GM19468 (cell line): Measurements from ENCODE around the gene ZMIZ1.

Experiments used
- ATAC-seq: cut with Tn5 transposase; IDR thresholded peaks from one replicate; pipeline ENCODE4 v1.9.1; 2021; ENCODE audit warnings: mild to moderate bottlenecking, moderate library complexity, moderate number of reproducible peaks; ENCODE audit not compliant: unreplicated experiment; ENCODE audit errors: extremely low read depth

Gene ZMIZ1

GRCh38 chr10:79131836-79132631 is 63.3 kb downstream of the ZMIZ1 start:
- ATAC-seq, result no peak

- no peak for ATAC-seq
Observed at GRCh38 chr10:79132681-79133381, 64.1 kb downstream of the ZMIZ1 start.

- ATAC-seq, result no peak
Observed at GRCh38 chr10:79133416-79133815, 64.7 kb downstream of the ZMIZ1 start.

- ATAC-seq, result no peak
Observed at GRCh38 chr10:79135790-79136189, 67.0 kb downstream of the ZMIZ1 start.

GRCh38 chr10:79136236-79137005 is 67.7 kb downstream of the ZMIZ1 start:
- no peak for ATAC-seq

- ATAC-seq, result no peak
Observed at GRCh38 chr10:79137300-79137756, 68.6 kb downstream of the ZMIZ1 start.

- ATAC-seq, result no peak
Observed at GRCh38 chr10:79137826-79138225, 69.1 kb downstream of the ZMIZ1 start.

- no peak for ATAC-seq
Observed at GRCh38 chr10:79138449-79139123, 69.8 kb downstream of the ZMIZ1 start.

GRCh38 chr10:79139124-79139835 is 70.5 kb downstream of the ZMIZ1 start:
- ATAC-seq, result no peak

GRCh38 chr10:79140085-79140793 is 71.5 kb downstream of the ZMIZ1 start:
- ATAC-seq, result no peak

- no peak for ATAC-seq
Observed at GRCh38 chr10:79140855-79141254, 72.1 kb downstream of the ZMIZ1 start.

- ATAC-seq, result no peak
Observed at GRCh38 chr10:79142064-79142491, 73.3 kb downstream of the ZMIZ1 start.

GRCh38 chr10:79142522-79143309 is 74.0 kb downstream of the ZMIZ1 start:
- no peak for ATAC-seq

- ATAC-seq, result no peak
Observed at GRCh38 chr10:79143879-79144278, 75.1 kb downstream of the ZMIZ1 start.

GRCh38 chr10:79144351-79145173 is 75.8 kb downstream of the ZMIZ1 start:
- no peak for ATAC-seq

- no peak for ATAC-seq
Observed at GRCh38 chr10:79145174-79145483, 76.4 kb downstream of the ZMIZ1 start.
